HEK293T (cell line): Measurements from ENCODE around the gene PTPRD.

ENCODE experiments used
- CTCF ChIA-PET: fragments of 350-600 bp; formaldehyde crosslinking; extraction: SDS; loops from one replicate; lab custom pipeline; 2021; ENCODE audit warnings: antibody characterized with exemption, inconsistent platforms; lab: Yijun Ruan, JAX
- POLR2A ChIA-PET: fragments of 350-600 bp; formaldehyde crosslinking; extraction: SDS; loops from one replicate; lab custom pipeline; 2020; ENCODE audit warnings: antibody characterized with exemption, inconsistent platforms; lab: Yijun Ruan, JAX
- DNase-seq: peaks from one replicate; pipeline ENCODE4 v3.0.0; 2012; ENCODE audit warnings: mixed read lengths; ENCODE audit errors: extremely low spot score
- ARNT ChIP-seq: fragments of 450-650 bp; IDR thresholded peaks from 2 replicates; pipeline ENCODE4 v1.6.1; 2017; ENCODE audit warnings: mild to moderate bottlenecking
- BHLHE40 ChIP-seq: fragments of 450-650 bp; IDR thresholded peaks from 2 replicates; pipeline ENCODE4 v1.6.1; 2016; ENCODE audit warnings: mild to moderate bottlenecking, moderate library complexity, borderline replicate concordance
- CTBP1 ChIP-seq: fragments of 450-650 bp; IDR thresholded peaks from 2 replicates; pipeline ENCODE4 v1.6.1; 2016; ENCODE audit warnings: borderline replicate concordance
- ELF4 ChIP-seq: fragments of 450-650 bp; IDR thresholded peaks from 2 replicates; pipeline ENCODE4 v1.6.1; 2017; ENCODE audit warnings: antibody characterized with exemption
- FOXA1 ChIP-seq: fragments of 450-650 bp; IDR thresholded peaks from 2 replicates; pipeline ENCODE4 v1.6.1; 2016; ENCODE audit warnings: mild to moderate bottlenecking
- FOXK2 ChIP-seq: fragments of 450-650 bp; IDR thresholded peaks from 2 replicates; pipeline ENCODE4 v1.6.1; 2016; ENCODE audit warnings: mild to moderate bottlenecking
- FOXM1 ChIP-seq: fragments of 450-650 bp; IDR thresholded peaks from 2 replicates; pipeline ENCODE4 v1.6.1; 2017; ENCODE audit warnings: mild to moderate bottlenecking, borderline replicate concordance
- HDGF ChIP-seq: fragments of 450-650 bp; IDR thresholded peaks from 2 replicates; pipeline ENCODE4 v1.6.1; 2017; ENCODE audit warnings: antibody characterized with exemption, borderline replicate concordance
- L3MBTL2 ChIP-seq: fragments of 450-650 bp; conservative IDR thresholded peaks from 2 replicates; pipeline ENCODE4 v1.6.1; 2016; ENCODE audit warnings: mild to moderate bottlenecking
- LEF1 ChIP-seq: fragments of 450-650 bp; IDR thresholded peaks from 2 replicates; pipeline ENCODE4 v1.6.1; 2017; ENCODE audit warnings: mild to moderate bottlenecking, borderline replicate concordance
- NFRKB ChIP-seq: fragments of 450-650 bp; IDR thresholded peaks from 2 replicates; pipeline ENCODE4 v1.6.1; 2016; ENCODE audit warnings: mild to moderate bottlenecking, moderate library complexity
- PKNOX1 ChIP-seq: fragments of 450-650 bp; IDR thresholded peaks from 2 replicates; pipeline ENCODE4 v1.6.1; 2016
- SP1 ChIP-seq: fragments of 450-650 bp; IDR thresholded peaks from 2 replicates; pipeline ENCODE4 v1.6.1; 2017
- SUZ12 ChIP-seq: fragments of 450-650 bp; IDR thresholded peaks from 2 replicates; pipeline ENCODE4 v1.6.1; 2016; ENCODE audit warnings: mild to moderate bottlenecking
- TARDBP ChIP-seq: fragments of 450-650 bp; IDR thresholded peaks from 2 replicates; pipeline ENCODE4 v1.6.1; 2016
- ZNF384 ChIP-seq: fragments of 450-650 bp; IDR thresholded peaks from 2 replicates; pipeline ENCODE4 v1.6.1; 2016

PTPRD gene

GRCh38 chr9:8670751-8671150 is 1942.1 kb downstream of the PTPRD start:
- POLR2A ChIA-PET, result no interaction called here
- no peak for DNase-seq
- CTCF ChIA-PET, result interaction anchor here (0.6 kb wide), 1 partner anchor 202 kb away, joined by 3 read pairs; no protein-coding TSS in a partner anchor
- no peak for TF ChIP-seq FOXM1
- no peak for TF ChIP-seq LEF1
- TF ChIP-seq ZNF384, result no peak
- TF ChIP-seq NFRKB, result no peak
- TF ChIP-seq SUZ12, result no peak
- no peak for TF ChIP-seq FOXA1
- no peak for TF ChIP-seq FOXK2
- no peak for TF ChIP-seq HDGF
- TF ChIP-seq SP1, result no peak
- no peak for TF ChIP-seq TARDBP
- TF ChIP-seq ARNT, result no peak
- no peak for TF ChIP-seq L3MBTL2
- no peak for TF ChIP-seq CTBP1
- TF ChIP-seq PKNOX1, result no peak
- TF ChIP-seq ELF4, result no peak
- TF ChIP-seq BHLHE40, result no peak

GRCh38 chr9:8668751-8669150 is 1944.1 kb downstream of the PTPRD start:
- CTCF ChIA-PET, result no interaction called here
- TF ChIP-seq NFRKB, result no peak
- TF ChIP-seq PKNOX1, result no peak
- no peak for TF ChIP-seq BHLHE40
- no peak for TF ChIP-seq ELF4
- no peak for TF ChIP-seq CTBP1
- no peak for TF ChIP-seq FOXK2
- TF ChIP-seq ZNF384, result no peak
- TF ChIP-seq SUZ12, result no peak
- TF ChIP-seq FOXA1, result no peak
- TF ChIP-seq TARDBP, result no peak
- no peak for TF ChIP-seq LEF1
- TF ChIP-seq SP1, result no peak
- POLR2A ChIA-PET, result no interaction called here
- no peak for DNase-seq

GRCh38 chr9:8668231-8668630 is 1944.6 kb downstream of the PTPRD start:
- DNase-seq, result no peak
- TF ChIP-seq SP1 (no peak), ARNT (no peak), FOXM1 (no peak), TARDBP (no peak), FOXA1 (no peak), BHLHE40 (no peak), L3MBTL2 (no peak), LEF1 (no peak), ELF4 (no peak), SUZ12 (no peak), FOXK2 (no peak), HDGF (no peak)
- CTCF ChIA-PET, result no interaction called here
- POLR2A ChIA-PET, result no interaction called here

- DNase-seq, result no peak
- CTCF ChIA-PET, result no interaction called here
- no peak for TF ChIP-seq FOXK2
- no peak for TF ChIP-seq TARDBP
- TF ChIP-seq FOXA1, result no peak
- TF ChIP-seq L3MBTL2, result no peak
- TF ChIP-seq CTBP1, result no peak
- no peak for TF ChIP-seq ELF4
- TF ChIP-seq ARNT, result no peak
- no peak for TF ChIP-seq HDGF
- no peak for TF ChIP-seq SP1
- TF ChIP-seq FOXM1, result no peak
- TF ChIP-seq NFRKB, result no peak
- no peak for TF ChIP-seq SUZ12
- TF ChIP-seq ZNF384, result no peak
- POLR2A ChIA-PET, result no interaction called here
Observed at GRCh38 chr9:8666060-8666459, 1946.7 kb downstream of the PTPRD start.

GRCh38 chr9:8660383-8660782 is 1952.4 kb downstream of the PTPRD start:
- POLR2A ChIA-PET, result no interaction called here
- no peak for DNase-seq
- CTCF ChIA-PET, result no interaction called here
- no peak for TF ChIP-seq PKNOX1
- TF ChIP-seq SP1, result no peak

- POLR2A ChIA-PET, result no interaction called here
- CTCF ChIA-PET, result no interaction called here
- TF ChIP-seq L3MBTL2, result no peak
- TF ChIP-seq BHLHE40, result no peak
- no peak for DNase-seq
Observed at GRCh38 chr9:8659108-8659507, 1953.7 kb downstream of the PTPRD start.

- DNase-seq, result no peak
- POLR2A ChIA-PET, result no interaction called here
- TF ChIP-seq ELF4, result no peak
- no peak for TF ChIP-seq ARNT
- no peak for TF ChIP-seq ZNF384
- no peak for TF ChIP-seq SUZ12
- TF ChIP-seq CTBP1, result no peak
- TF ChIP-seq PKNOX1, result no peak
- no peak for TF ChIP-seq FOXK2
- no peak for TF ChIP-seq FOXA1
- TF ChIP-seq BHLHE40, result no peak
- TF ChIP-seq NFRKB, result no peak
- no peak for TF ChIP-seq FOXM1
- TF ChIP-seq SP1, result no peak
- no peak for TF ChIP-seq LEF1
- TF ChIP-seq L3MBTL2, result no peak
- TF ChIP-seq HDGF, result no peak
- no peak for TF ChIP-seq TARDBP
- CTCF ChIA-PET, result no interaction called here
Observed at GRCh38 chr9:8655071-8655470, 1957.7 kb downstream of the PTPRD start.
